IPS DF 19.7 (cell line): Measurements from ENCODE around the gene HCFC2.
A peak's percentile ranks its signal among the peaks of the same experiment; 100 is the strongest.

ENCODE experiments used
- DNase-seq: peaks from one replicate; pipeline ENCODE4 v3.0.0-alpha.2; 2013; ENCODE audit warnings: low read depth, low spot score

Gene HCFC2

GRCh38 chr12:104121001-104121400 lies 56.7 kb downstream of the HCFC2 start:
- no peak for DNase-seq

GRCh38 chr12:104122298-104122697 lies 58.0 kb downstream of the HCFC2 start:
- no peak for DNase-seq

GRCh38 chr12:104126548-104126947 lies 62.2 kb downstream of the HCFC2 start:
- no peak for DNase-seq

- no peak for DNase-seq
Observed at GRCh38 chr12:104130760-104131159, 66.4 kb downstream of the HCFC2 start.

- DNase-seq, result no peak
Observed at GRCh38 chr12:104131609-104132008, 67.3 kb downstream of the HCFC2 start.

- no peak for DNase-seq
Observed at GRCh38 chr12:104132351-104132956, 68.1 kb downstream of the HCFC2 start.

- no peak for DNase-seq
Observed at GRCh38 chr12:104133321-104133720, 69.0 kb downstream of the HCFC2 start.

- DNase-seq, result no peak
Observed at GRCh38 chr12:104133866-104134265, 69.5 kb downstream of the HCFC2 start.

- no peak for DNase-seq
Observed at GRCh38 chr12:104134882-104135281, 70.6 kb downstream of the HCFC2 start.

GRCh38 chr12:104136577-104136976 lies 72.2 kb downstream of the HCFC2 start:
- DNase-seq, result no peak

GRCh38 chr12:104137001-104137901 lies 72.9 kb downstream of the HCFC2 start:
- no peak for DNase-seq

- DNase-seq, result peak; percentile 86
Observed at GRCh38 chr12:104137902-104138796, 73.8 kb downstream of the HCFC2 start, which contains the start of gene NFYB. TSS of gene NFYB (minus strand) at chr12:104138210. CDS start at chr12:104135453, 2,757 bp downstream.

GRCh38 chr12:104138797-104139152 lies 74.4 kb downstream of the HCFC2 start:
- no peak for DNase-seq

- DNase-seq, result no peak
Observed at GRCh38 chr12:104142543-104142942, 78.2 kb downstream of the HCFC2 start.

- no peak for DNase-seq
Observed at GRCh38 chr12:104143002-104143401, 78.7 kb downstream of the HCFC2 start.

- no peak for DNase-seq
Observed at GRCh38 chr12:104143918-104144317, 79.6 kb downstream of the HCFC2 start.

- no peak for DNase-seq
Observed at GRCh38 chr12:104147346-104147745, 83.0 kb downstream of the HCFC2 start.

GRCh38 chr12:104150416-104150815 lies 86.1 kb downstream of the HCFC2 start:
- no peak for DNase-seq

GRCh38 chr12:104152685-104153241 lies 88.4 kb downstream of the HCFC2 start:
- DNase-seq, result no peak

- DNase-seq, result no peak
Observed at GRCh38 chr12:104154286-104154685, 90.0 kb downstream of the HCFC2 start.

- DNase-seq, result no peak
Observed at GRCh38 chr12:104154806-104155205, 90.5 kb downstream of the HCFC2 start.
